Sigmoid colon (tissue), 7 donors: ENCODE data around the gene PRKCZ. TPM values are rescaled to one million over a fixed set of nuclear protein-coding genes. Genes with fewer than 3 reads are reported as not detected.

Source experiments
- DNase-seq: peaks from one replicate; pipeline ENCODE4 v3.0.0-alpha.2; 2019
- H3K27ac ChIP-seq, 4 donors: fragments of 200-600 bp; sonication (generic); one replicate each; pipeline ENCODE4 v1.5.1; 2016 to 2019; ENCODE audit warnings: mild to moderate bottlenecking in 1 of 4
- H3K27me3 ChIP-seq, 3 donors: fragments of 200-600 bp; sonication (generic); one replicate each; pipeline ENCODE4 v1.5.1; 2019; ENCODE audit warnings: mild to moderate bottlenecking in 1 of 3
- H3K36me3 ChIP-seq, 4 donors: fragments of 200-600 bp; sonication (generic); one replicate each; pipeline ENCODE4 v1.5.1; 2016 to 2019
- H3K4me1 ChIP-seq, 4 donors: fragments of 200-600 bp; sonication (generic); one replicate each; pipeline ENCODE4 v1.5.1; 2017 to 2019
- H3K4me3 ChIP-seq, 4 donors: fragments of 200-600 bp; sonication (generic); one replicate each; pipeline ENCODE4 v1.5.1; 2017 to 2019; ENCODE audit warnings: mild to moderate bottlenecking in 2 of 4, moderate library complexity in 1 of 4
- H3K9me3 ChIP-seq, 4 donors: fragments of 200-600 bp in 3 of 4; sonication (generic) in 3 of 4; one replicate each; pipeline versions ENCODE4 v1.5.1 to v1.6.1; 2013 to 2019
- EP300 ChIP-seq, 4 donors: sonication (generic); formaldehyde crosslinking; IDR thresholded peaks; one replicate each; pipeline ENCODE4 v1.6.1; 2017; ENCODE audit warnings: antibody characterized with exemption in 4 of 4
- POLR2A ChIP-seq, 2 donors: fragments of 450-650 bp; IDR thresholded peaks; one replicate each; pipeline ENCODE4 v1.6.1; 2016; ENCODE audit warnings: antibody characterized with exemption in 2 of 2, mild to moderate bottlenecking in 2 of 2, moderate library complexity in 2 of 2
- POLR2AphosphoS5 ChIP-seq, 4 donors: sonication (generic); formaldehyde crosslinking; IDR thresholded peaks; one replicate each; pipeline ENCODE4 v1.6.1; 2017; ENCODE audit warnings: antibody characterized with exemption in 4 of 4
- WGBS, 2 donors: extraction: QIAGEN DNeasy Blood & Tissue Kit; methylation state at CpG; one replicate each; pipeline ENCODE4 v1.1.7; 2013; 5-methylcytosine and 5-hydroxymethylcytosine counted together
- intact Hi-C: fragments of 100-400 bp; cut with DNase I; formaldehyde crosslinking; loops from one replicate; pipeline ENCODE4 v1.15.1; 2023
- polyA plus RNA-seq, 3 donors: library from polyadenylated mRNA; stranded (reverse); fragments of 200-250 nt; gene quantifications; one replicate each; pipeline ENCODE4 v1.2.3, GENCODE V29; 2013
- total RNA-seq, 4 donors: library from RNA; depleted of rRNA; stranded (reverse); fragments of >200 nt; gene quantifications; one replicate each; pipeline ENCODE4 v1.1.0, GENCODE V29; 2016
- TF ChIP-seq, protein P1 (sequence below), 4 experiments: fragments of 450-650 bp in 3 of 4; fragments of 200-600 bp in 1 of 4; IDR thresholded peaks; one replicate each; pipeline ENCODE4 v1.5.1; 2016 to 2019; ENCODE audit warnings: antibody characterized with exemption in 4 of 4, mild to moderate bottlenecking in 3 of 4, moderate library complexity in 2 of 4
- donor health status: healthy with polysubstance abuse.
- donor health status: Bipolar disorder and iron deficiency.
- donor health status: healthy.

Gene PRKCZ
- total RNA-seq (1 to 10 TPM; 1.4 to 4.8 (median 3.7) TPM), polyA plus RNA-seq (10 to 100 TPM; 37.7 to 52.9 (median 37.8) TPM)

DNA sequence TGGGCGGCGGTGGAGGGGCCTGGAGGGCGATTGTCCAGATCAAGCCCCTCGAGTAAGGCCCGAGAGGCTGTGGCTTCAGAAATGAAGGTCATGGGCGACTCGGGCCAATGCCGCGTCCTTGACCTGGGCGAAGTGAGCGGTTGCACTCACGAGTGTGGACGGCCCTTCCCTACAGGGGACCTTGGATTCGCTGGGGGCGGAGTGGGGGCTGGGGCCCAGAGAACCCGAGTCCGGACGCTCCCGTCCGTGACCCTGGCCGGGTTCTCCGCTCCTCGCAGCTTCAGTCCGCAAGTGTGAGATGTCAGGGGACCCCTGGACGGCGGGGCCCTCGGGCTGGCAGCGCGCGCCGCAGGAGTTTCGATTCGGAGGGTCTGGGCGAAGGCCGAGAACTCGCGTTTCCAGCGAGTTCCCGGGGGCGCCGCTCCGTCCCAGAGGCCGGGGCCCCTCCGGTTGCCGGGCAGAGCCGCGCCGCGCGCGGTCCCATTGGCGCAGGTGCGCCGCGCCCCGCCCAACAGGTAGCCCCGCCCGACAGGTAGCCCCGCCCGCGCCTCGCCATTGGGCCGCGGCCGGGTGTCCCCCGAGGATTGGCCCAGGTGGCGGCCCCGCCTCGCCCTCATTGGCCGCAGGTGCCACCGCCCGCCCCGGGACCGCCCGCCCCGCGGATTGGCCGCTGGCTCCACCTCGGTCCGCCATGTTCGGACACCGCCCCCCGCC, at the start of gene PRKCZ:
TSS of gene PRKCZ (plus strand) at position 694 of the 714 bp plus-strand sequence. CDS start 220 bp downstream, outside the sequence.
- peak; percentile 78 for DNase-seq
- TF ChIP-seq EP300 (IDR thresholded peaks at IDR 0.05) (no peak), POLR2AphosphoS5 (IDR thresholded peaks at IDR 0.05) (no peak), POLR2A (IDR thresholded peaks at IDR 0.05) (no peak)
- TF ChIP-seq, protein P1, sequence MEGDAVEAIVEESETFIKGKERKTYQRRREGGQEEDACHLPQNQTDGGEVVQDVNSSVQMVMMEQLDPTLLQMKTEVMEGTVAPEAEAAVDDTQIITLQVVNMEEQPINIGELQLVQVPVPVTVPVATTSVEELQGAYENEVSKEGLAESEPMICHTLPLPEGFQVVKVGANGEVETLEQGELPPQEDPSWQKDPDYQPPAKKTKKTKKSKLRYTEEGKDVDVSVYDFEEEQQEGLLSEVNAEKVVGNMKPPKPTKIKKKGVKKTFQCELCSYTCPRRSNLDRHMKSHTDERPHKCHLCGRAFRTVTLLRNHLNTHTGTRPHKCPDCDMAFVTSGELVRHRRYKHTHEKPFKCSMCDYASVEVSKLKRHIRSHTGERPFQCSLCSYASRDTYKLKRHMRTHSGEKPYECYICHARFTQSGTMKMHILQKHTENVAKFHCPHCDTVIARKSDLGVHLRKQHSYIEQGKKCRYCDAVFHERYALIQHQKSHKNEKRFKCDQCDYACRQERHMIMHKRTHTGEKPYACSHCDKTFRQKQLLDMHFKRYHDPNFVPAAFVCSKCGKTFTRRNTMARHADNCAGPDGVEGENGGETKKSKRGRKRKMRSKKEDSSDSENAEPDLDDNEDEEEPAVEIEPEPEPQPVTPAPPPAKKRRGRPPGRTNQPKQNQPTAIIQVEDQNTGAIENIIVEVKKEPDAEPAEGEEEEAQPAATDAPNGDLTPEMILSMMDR (IDR thresholded peaks at IDR 0.05): no peak
- no peaks in the 10 kb centered on the region for H3K9me3 ChIP-seq
- 1 to 2% methylated on average over 83 of the region's 83 CpGs for WGBS, 2 donors
- peak within 1 kb of the TSS in 3 of 4 donors; percentile 14 to 53 (median 39) for H3K27ac ChIP-seq
- intact Hi-C loops: loop anchor here (5.0 kb wide), 1 partner anchor 108 kb away; no protein-coding TSS in a partner anchor
- peaks cover 21 to 73% (median 60%) of the 10 kb centered on the region in 3 donors for H3K27me3 ChIP-seq
- no peaks in the 10 kb centered on the region for H3K36me3 ChIP-seq
- H3K4me1 ChIP-seq: peaks cover 0 to 33% (median 19%) of the 10 kb centered on the region in 4 donors
- peak within 1 kb of the TSS; percentile 2 to 52 (median 43) for H3K4me3 ChIP-seq

DNA sequence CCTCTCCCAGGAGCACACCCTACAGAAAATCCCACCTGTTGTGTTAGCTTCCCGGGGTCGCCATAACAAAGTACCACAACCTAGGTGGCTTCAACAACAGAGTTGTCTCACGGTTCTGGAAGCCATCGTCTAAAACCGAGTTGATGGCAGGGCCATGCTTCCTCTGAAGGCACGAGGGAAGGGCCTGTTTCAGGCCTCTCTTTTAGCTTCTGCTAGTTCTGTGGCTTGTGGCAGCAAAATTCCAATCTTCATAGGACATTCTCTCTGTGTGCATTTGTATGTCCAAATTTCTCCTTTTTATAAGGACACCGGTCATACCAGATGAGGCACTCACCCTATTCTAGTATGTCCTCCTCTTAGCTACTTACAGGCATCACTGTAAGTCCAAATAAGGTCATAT, 49.8 kb upstream of the PRKCZ start:
- intact Hi-C loops: no loop called here
- peaks cover 18 to 79% (median 49%) of the 10 kb centered on the region in 3 donors for H3K27me3 ChIP-seq
- no peaks in the 10 kb centered on the region for H3K9me3 ChIP-seq
- H3K4me3 ChIP-seq: no peak overlapping the region
- 84 to 90% methylated on average over 7 of the region's 7 CpGs for WGBS, 2 donors
- no peak for DNase-seq
- no peak overlapping the region for H3K27ac ChIP-seq
- no peaks in the 10 kb centered on the region for H3K36me3 ChIP-seq
- peaks cover 0 to 7% (median 3%) of the 10 kb centered on the region in 4 donors for H3K4me1 ChIP-seq
- TF ChIP-seq POLR2A (IDR thresholded peaks at IDR 0.05) (no peak), POLR2AphosphoS5 (IDR thresholded peaks at IDR 0.05) (no peak), EP300 (IDR thresholded peaks at IDR 0.05) (no peak)
- TF ChIP-seq, protein P1 (IDR thresholded peaks at IDR 0.05): no peak

DNA sequence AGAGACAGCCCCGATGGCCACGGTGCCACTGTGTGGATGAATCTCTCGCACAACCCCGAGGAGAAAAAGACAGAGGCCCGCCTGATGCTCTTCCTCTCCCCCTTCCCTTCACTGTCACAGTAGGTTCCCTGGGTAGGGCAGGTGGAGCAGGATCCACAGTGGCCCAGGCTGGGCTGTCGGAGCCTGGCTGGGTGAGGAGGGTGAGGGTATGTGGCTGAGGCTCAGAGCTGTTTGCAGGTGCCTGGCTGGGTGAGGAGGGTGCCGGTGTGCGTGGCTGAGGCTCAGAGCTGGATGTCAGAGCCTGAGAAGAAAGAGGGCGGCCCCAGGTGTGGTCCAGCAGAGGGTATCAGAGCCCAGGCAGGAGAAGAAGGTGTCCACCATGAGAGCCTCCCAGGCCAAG, 49.4 kb upstream of the PRKCZ start:
- Histone ChIP-seq H3K4me3 (no peak overlapping the region), H3K36me3 (no peaks in the 10 kb centered on the region), H3K27me3 (peaks cover 18 to 83% (median 51%) of the 10 kb centered on the region in 3 donors), H3K27ac (no peak overlapping the region), H3K9me3 (no peaks in the 10 kb centered on the region), H3K4me1 (peaks cover 0 to 7% (median 3%) of the 10 kb centered on the region in 4 donors)
- 90 to 93% methylated on average over 9 of the region's 9 CpGs for WGBS, 2 donors
- TF ChIP-seq EP300 (IDR thresholded peaks at IDR 0.05): no peak
- TF ChIP-seq, protein P1 (IDR thresholded peaks at IDR 0.05): no peak
- TF ChIP-seq POLR2AphosphoS5 (IDR thresholded peaks at IDR 0.05): no peak
- no peak for TF ChIP-seq POLR2A (IDR thresholded peaks at IDR 0.05)
- no peak for DNase-seq
- intact Hi-C loops: no loop called here

DNA sequence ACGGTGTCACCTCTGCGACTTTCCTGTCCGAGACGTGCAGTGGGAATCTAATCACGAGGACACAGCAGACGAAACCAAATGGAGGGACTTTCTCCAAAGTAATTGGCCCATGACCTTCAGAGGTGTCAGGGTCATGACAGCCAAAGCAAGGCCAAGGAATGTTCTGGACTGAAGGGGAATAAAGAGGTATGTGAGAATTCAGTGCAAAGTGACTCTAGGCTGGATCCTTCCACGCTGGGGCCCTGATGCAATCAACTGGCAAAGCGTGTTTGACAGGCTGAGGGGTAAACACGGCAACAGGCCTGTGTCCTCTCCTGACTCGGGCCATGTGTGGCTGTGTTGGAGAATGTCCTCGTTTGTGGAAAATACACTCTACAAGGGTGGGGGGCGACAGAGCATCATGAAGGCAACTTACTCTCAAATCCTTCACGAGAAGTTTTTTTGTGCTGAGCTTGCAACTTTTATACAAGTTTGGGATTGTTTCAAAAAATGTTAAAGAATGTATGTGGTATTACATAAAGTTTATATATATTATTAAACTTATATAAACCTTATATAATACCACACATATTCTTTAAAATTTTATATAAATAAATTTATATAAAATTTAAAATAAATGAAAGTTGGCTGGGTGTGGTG, 48.3 kb upstream of the PRKCZ start:
- H3K4me3 ChIP-seq: no peak overlapping the region
- H3K4me1 ChIP-seq: peaks cover 0 to 7% (median 3%) of the 10 kb centered on the region in 4 donors
- H3K36me3 ChIP-seq: no peaks in the 10 kb centered on the region
- peaks cover 18 to 90% (median 51%) of the 10 kb centered on the region in 3 donors for H3K27me3 ChIP-seq
- no peak for TF ChIP-seq POLR2A (IDR thresholded peaks at IDR 0.05)
- TF ChIP-seq POLR2AphosphoS5 (IDR thresholded peaks at IDR 0.05): no peak
- TF ChIP-seq EP300 (IDR thresholded peaks at IDR 0.05): no peak
- TF ChIP-seq, protein P1 (IDR thresholded peaks at IDR 0.05): no peak
- 60 to 78% methylated on average over 13 of the region's 13 CpGs for WGBS, 2 donors
- DNase-seq: no peak
- intact Hi-C loops: no loop called here
- no peaks in the 10 kb centered on the region for H3K9me3 ChIP-seq
- H3K27ac ChIP-seq: no peak overlapping the region
